Measurements from ENCODE around the gene RUVBL1.
"Not testable (repeated sequence)": the region's sequence is repeated elsewhere in the genome, so short reads cannot be mapped to it uniquely, and the experiment has no call there.

RUVBL1 gene

GRCh38 chr3:128123538-128124368 is at the start of gene RUVBL1:
RUVBL1 (minus strand) TSS chr3:128123812; CDS start chr3:128123724, 88 bp downstream.
- DNase-seq (ENCODE audit: low read depth) = peak; percentile 94

- no peak for DNase-seq (ENCODE audit: low read depth)
Observed at GRCh38 chr3:128173200-128173599, 49.6 kb upstream of the RUVBL1 start.

GRCh38 chr3:128170866-128171516 is 47.4 kb upstream of the RUVBL1 start:
- no peak for DNase-seq (ENCODE audit: low read depth)

- no peak for DNase-seq (ENCODE audit: low read depth)
Observed at GRCh38 chr3:128168836-128169235, 45.2 kb upstream of the RUVBL1 start.

- no peak for DNase-seq (ENCODE audit: low read depth)
Observed at GRCh38 chr3:128167973-128168674, 44.5 kb upstream of the RUVBL1 start.

GRCh38 chr3:128167646-128167972 is 44.0 kb upstream of the RUVBL1 start:
- DNase-seq (ENCODE audit: low read depth) = no peak

GRCh38 chr3:128166971-128167453 is 43.4 kb upstream of the RUVBL1 start:
- no peak for DNase-seq (ENCODE audit: low read depth)

GRCh38 chr3:128163432-128163831 is 39.8 kb upstream of the RUVBL1 start:
- no peak for DNase-seq (ENCODE audit: low read depth)

GRCh38 chr3:128160661-128161060 is 37.0 kb upstream of the RUVBL1 start:
- DNase-seq (ENCODE audit: low read depth) = no peak

- no peak for DNase-seq (ENCODE audit: low read depth)
Observed at GRCh38 chr3:128155616-128156360, 32.2 kb upstream of the RUVBL1 start.

GRCh38 chr3:128154354-128154753 is 30.7 kb upstream of the RUVBL1 start:
- not testable (repeated sequence) for DNase-seq (ENCODE audit: low read depth)

- peak; percentile 75 for DNase-seq (ENCODE audit: low read depth)
Observed at GRCh38 chr3:128153156-128154041, 29.8 kb upstream of the RUVBL1 start, which contains the start of gene EEFSEC. EEFSEC (plus strand) TSS chr3:128153481; CDS start chr3:128153508, 27 bp downstream.

GRCh38 chr3:128152419-128153155 is 29.0 kb upstream of the RUVBL1 start:
- no peak for DNase-seq (ENCODE audit: low read depth)

GRCh38 chr3:128151758-128152274 is 28.2 kb upstream of the RUVBL1 start:
- DNase-seq (ENCODE audit: low read depth) = no peak

GRCh38 chr3:128149650-128150049 is 26.0 kb upstream of the RUVBL1 start:
- no peak for DNase-seq (ENCODE audit: low read depth)

GRCh38 chr3:128146201-128146600 is 22.6 kb upstream of the RUVBL1 start:
- DNase-seq (ENCODE audit: low read depth) = no peak

GRCh38 chr3:128145279-128145678 is 21.7 kb upstream of the RUVBL1 start:
- DNase-seq (ENCODE audit: low read depth) = no peak

- no peak for DNase-seq (ENCODE audit: low read depth)
Observed at GRCh38 chr3:128144512-128145187, 21.0 kb upstream of the RUVBL1 start.

GRCh38 chr3:128143496-128143895 is 19.9 kb upstream of the RUVBL1 start:
- DNase-seq (ENCODE audit: low read depth) = no peak

Data from activated T-helper 9 cell treated with anti-CD3 and anti-CD28 coated beads, Interleukin-2, amount 50 U/mL, for 16 hours (primary cell).